K562 (cell line): ENCODE data around the gene GPRIN2. TPM values are rescaled to one million over a fixed set of nuclear protein-coding genes. Genes with fewer than 3 reads are reported as not detected.

Experiments
- ATAC-seq: fragments of 200-7000 bp; cut with Tn5 transposase; 3 replicates; pipeline ENCODE4 v1.9.1; 2020; ENCODE audit warnings: moderate library complexity
- BruUV-seq: library from RNA; stranded (reverse); fragments of 400-500 nt; replicated peaks from 2 replicates; lab custom pipeline; 2021; lab: Mats Ljungman, UMichigan
- CTCF ChIA-PET: fragments of 300-600 bp; formaldehyde crosslinking; extraction: SDS; loops from one replicate; lab custom pipeline; 2021; ENCODE audit warnings: low intra/inter-chr PET ratio; lab: Yijun Ruan, JAX
- POLR2A ChIA-PET: fragments of 300-600, 350-650 bp; sonication (Branson Sonifier 250); formaldehyde crosslinking; extraction: SDS; loops from one replicate; lab custom pipeline; 2021; ENCODE audit warnings: antibody characterized with exemption, inconsistent platforms; lab: Yijun Ruan, JAX
- DNase-seq, 4 experiments: peaks; one replicate each; pipeline versions ENCODE4 v3.0.0 to v3.0.0-alpha.2; 2011 to 2018; ENCODE audit warnings: low spot score in 3 of 4, mixed read lengths in 3 of 4; ENCODE audit errors: extremely low read depth in 1 of 4
- FAIRE-seq: peaks from 2 replicates; lab custom pipeline; 2011; peaks lifted over from hg19 to GRCh38; lab: Jason Lieb, UNC
- H2AFZ ChIP-seq: 2 replicates; pipeline ENCODE4 v1.6.0; 2011; ENCODE audit warnings: low read depth, low read length, control low read depth, inconsistent platforms
- H3K27ac ChIP-seq: fragments of 200-600 bp; 3 replicates; pipeline ENCODE4 v1.8.0; 2011; ENCODE audit warnings: low read depth, mild to moderate bottlenecking, control low read depth, inconsistent platforms, low read length, moderate library complexity, mixed read lengths; ENCODE audit errors: extremely low read depth
- H3K27me3 ChIP-seq, 2 experiments: fragments of 300-600 bp in 1 of 2; 2 replicates in 1 of 2; 3 replicates in 1 of 2; pipeline versions ENCODE4 v1.6.0 to v1.8.0; 2011; ENCODE audit warnings: inconsistent platforms in 2 of 2, low read length in 2 of 2, mild to moderate bottlenecking in 1 of 2, mixed read lengths in 1 of 2, moderate library complexity in 1 of 2; ENCODE audit not compliant: control insufficient read depth in 2 of 2, insufficient read depth in 2 of 2
- H3K36me3 ChIP-seq: fragments of 300-600 bp; 3 replicates; pipeline ENCODE4 v1.8.0; 2011; ENCODE audit warnings: mild to moderate bottlenecking, low read length, inconsistent platforms; ENCODE audit not compliant: control insufficient read depth, insufficient read depth
- H3K4me1 ChIP-seq, 2 experiments: fragments of 200-600 bp in 1 of 2; replicated peaks in 1 of 2; 2 replicates in 1 of 2; 3 replicates in 1 of 2; pipeline versions ENCODE4 v1.5.1 to v1.8.0; 2011; ENCODE audit warnings: inconsistent platforms in 2 of 2, low read length in 2 of 2, mild to moderate bottlenecking in 1 of 2, mixed read lengths in 1 of 2, moderate library complexity in 1 of 2; ENCODE audit not compliant: control insufficient read depth in 2 of 2, insufficient read depth in 2 of 2
- H3K4me2 ChIP-seq: 2 replicates; pipeline ENCODE4 v1.6.1; 2011; ENCODE audit warnings: low read length, control low read depth, inconsistent platforms, mixed read lengths; ENCODE audit not compliant: insufficient read depth
- H3K4me3 ChIP-seq: fragments of 200-600 bp; sonication (generic), shearing (Covaris generic); 2 replicates; pipeline ENCODE4 v1.5.1; 2016; ENCODE audit warnings: control low read depth, inconsistent platforms
- H3K79me2 ChIP-seq: fragments of 200-600 bp; 3 replicates; pipeline ENCODE4 v1.8.0; 2011; ENCODE audit warnings: low read length, inconsistent platforms; ENCODE audit not compliant: control insufficient read depth, insufficient read depth
- H3K9ac ChIP-seq, 2 experiments: 2 replicates each; pipeline versions ENCODE4 v1.6.0 to v1.6.1; 2011; ENCODE audit warnings: low read depth in 2 of 2, low read length in 2 of 2, control low read depth in 1 of 2, inconsistent platforms in 1 of 2, mild to moderate bottlenecking in 1 of 2, mixed read lengths in 1 of 2; ENCODE audit not compliant: insufficient read depth in 1 of 2
- H3K9me1 ChIP-seq: one replicate; pipeline ENCODE4 v1.6.0; 2011; ENCODE audit warnings: inconsistent platforms, mild to moderate bottlenecking, low read length, moderate library complexity; ENCODE audit not compliant: control insufficient read depth, insufficient read depth
- H3K9me3 ChIP-seq: replicated peaks from 2 replicates; pipeline ENCODE4 v1.5.1; 2011; ENCODE audit warnings: low read depth, low read length, inconsistent platforms; ENCODE audit not compliant: control insufficient read depth, insufficient read depth
- H4K20me1 ChIP-seq: replicated peaks from 2 replicates; pipeline ENCODE4 v1.6.1; 2011; ENCODE audit warnings: low read length, inconsistent platforms, mixed read lengths; ENCODE audit not compliant: control insufficient read depth, insufficient read depth
- FOXK2 ChIP-seq, 2 experiments: fragments of 450-650 bp; IDR thresholded peaks in 1 of 2; conservative IDR thresholded peaks in 1 of 2; 2 replicates each; pipeline ENCODE4 v1.6.1; 2016; ENCODE audit warnings: low read depth in 2 of 2, mild to moderate bottlenecking in 1 of 2
- NCOR1 ChIP-seq: fragments of 450-650 bp; IDR thresholded peaks from 2 replicates; pipeline ENCODE4 v1.6.1; 2016; ENCODE audit warnings: mild to moderate bottlenecking, moderate library complexity
- ZBTB40 ChIP-seq, 2 experiments: fragments of 450-650 bp in 1 of 2; sonication (generic) in 1 of 2; formaldehyde crosslinking in 1 of 2; IDR thresholded peaks; 2 replicates each; pipeline versions ENCODE4 v1.7.1 to v1.9.0; 2016 to 2022; ENCODE audit warnings: inconsistent platforms in 1 of 2, mild to moderate bottlenecking in 1 of 2, missing genetic modification reagents in 1 of 2
- ZKSCAN3 ChIP-seq: fragments of 250-450 bp; sonication (Bioruptor Pico); IDR thresholded peaks from 2 replicates; pipeline ENCODE4 v1.4.0; 2020
- ZNF277 ChIP-seq: fragments of 250-450 bp; sonication (Bioruptor Pico); IDR thresholded peaks from 2 replicates; pipeline ENCODE4 v1.8.0; 2022; ENCODE audit warnings: inconsistent platforms, mild to moderate bottlenecking, moderate library complexity, borderline replicate concordance
- ZNF398 ChIP-seq: fragments of 250-450 bp; sonication (Bioruptor Pico); IDR thresholded peaks from 2 replicates; pipeline ENCODE4 v1.8.0; 2021; ENCODE audit warnings: moderate library complexity, mild to moderate bottlenecking, inconsistent platforms
- WGBS: fragments of 100-300 bp; shearing (Covaris generic); methylation state at CpG from one replicate; pipeline ENCODE4 v1.1.6; 2016; ENCODE audit warnings: low coverage, mixed read lengths; ENCODE audit not compliant: insufficient coverage; ENCODE audit errors: missing lambda C conversion rate; 5-methylcytosine and 5-hydroxymethylcytosine counted together
- in situ Hi-C: fragments of 300-500 bp; cut with MboI; formaldehyde crosslinking; loops from 4 replicates; pipeline ENCODE4 v1.15.0; 2018; ENCODE audit warnings: inconsistent platforms, mixed read lengths
- intact Hi-C: fragments of 100-400 bp; cut with micrococcal nuclease; formaldehyde crosslinking; loops from 2 replicates; pipeline ENCODE4 v1.14.2; 2022
- polyA plus RNA-seq, 8 experiments: library from polyadenylated mRNA; depleted of rRNA in 4 of 8; stranded (reverse) in 5 of 8; unstranded in 3 of 8; fragments of >200 nt; fragmentation: Nextera tagmentation in 2 of 8; fragmentation: Illumina TruSeq in 1 of 8; extraction: Ambion mirVana in 2 of 8; extraction: Trizol in 1 of 8; gene quantifications; 2 replicates each; pipeline versions ENCODE4 v1.2.1 to v1.2.3, GENCODE V29; 2011 to 2014; ENCODE audit warnings: inconsistent platforms in 1 of 8, missing spikeins in 1 of 8
- total RNA-seq, 7 experiments: library from RNA; depleted of rRNA in 6 of 7; stranded (reverse); fragments of >200 nt in 6 of 7; fragmentation: Illumina TruSeq in 2 of 7; extraction: Trizol in 2 of 7; gene quantifications; 2 replicates each; pipeline versions ENCODE4 v1.2.1 to v1.2.3, GENCODE V29; 2011 to 2021; ENCODE audit warnings: low replicate concordance in 1 of 7

The GPRIN2 gene
- total and polyA plus RNA-seq, 9 of the 15 experiments (the other 6 are each of a cell fraction or from before 2014, with no cell fraction given), result not detected

GRCh38 chr10:46547541-46548497 is 8.6 kb downstream of the GPRIN2 start:
- no TSS peak for BruUV-seq
- Histone ChIP-seq H3K4me3 (no peak overlapping the region), H3K4me1 (peaks cover 7 to 21% of the 10 kb centered on the region in 2 experiments; a peak in 4 of 5 replicates), H3K4me2 (no peak overlapping the region), H3K9me3 (no peaks in the 10 kb centered on the region), H3K9me1 (no peaks in the 10 kb centered on the region), H3K36me3 (no peaks in the 10 kb centered on the region), H3K9ac (no peak overlapping the region), H3K27me3 (peaks cover 46 to 90% of the 10 kb centered on the region in 2 experiments; a peak in 4 of 5 replicates), H2AFZ (no peak overlapping the region), H3K27ac (no peak overlapping the region), H3K79me2 (no peaks in the 10 kb centered on the region), H4K20me1 (peaks cover 69% of the 10 kb centered on the region)
- no peak for ATAC-seq
- in situ Hi-C loops, result no loop called here
- no peak for DNase-seq
- ChIA-PET POLR2A (interaction anchor here (0.8 to 1.0 kb wide), 2 partner anchors 11 to 332 kb away, joined by 4 to 6 read pairs; no protein-coding TSS in a partner anchor), CTCF (interaction anchor here (0.7 kb wide), 1 partner anchor 324 kb away, joined by 3 read pairs; no protein-coding TSS in a partner anchor)
- intact Hi-C loops, result loop anchor here (2.0 kb wide), 1 partner anchor 19 kb away; no protein-coding TSS in a partner anchor
- under 1% methylated on average over 11 of the region's 11 CpGs for WGBS
- no peak for FAIRE-seq
- no peak for TF ChIP-seq ZKSCAN3 (CRISPR knock-in tag)
- no peak for TF ChIP-seq ZNF398 (CRISPR knock-in tag)
- TF ChIP-seq FOXK2 (conservative IDR thresholded peaks at IDR 0.05 in 1 of 2, IDR thresholded peaks at IDR 0.05 in 1 of 2; ENCODE audit: low read depth in 2 of 2), result no peak
- no peak for TF ChIP-seq ZBTB40 (IDR thresholded peaks at IDR 0.05)
- 0 out of 2 replicates have a peak, but pooled peaks have one; percentile 19 for TF ChIP-seq ZBTB40 (CRISPR knock-in tag; IDR thresholded peaks at IDR 0.05)
- TF ChIP-seq NCOR1, result no peak
- 0 out of 2 replicates have a peak, but pooled peaks have one; percentile 46 for TF ChIP-seq ZNF277 (CRISPR knock-in tag)
